IPS-NIHi7 (cell line): ENCODE measurements around the gene PITX3.
"Not testable (repeated sequence)": the region's sequence is repeated elsewhere in the genome, so short reads cannot be mapped to it uniquely, and the experiment has no call there.

Experiments used
- DNase-seq: peaks from one replicate; pipeline ENCODE4 v3.0.0; 2012; ENCODE audit warnings: mixed read lengths; ENCODE audit errors: extremely low spot score

The PITX3 gene

GRCh38 chr10:102226542-102226870 is 14.8 kb downstream of the PITX3 start:
- DNase-seq = no peak

DNA sequence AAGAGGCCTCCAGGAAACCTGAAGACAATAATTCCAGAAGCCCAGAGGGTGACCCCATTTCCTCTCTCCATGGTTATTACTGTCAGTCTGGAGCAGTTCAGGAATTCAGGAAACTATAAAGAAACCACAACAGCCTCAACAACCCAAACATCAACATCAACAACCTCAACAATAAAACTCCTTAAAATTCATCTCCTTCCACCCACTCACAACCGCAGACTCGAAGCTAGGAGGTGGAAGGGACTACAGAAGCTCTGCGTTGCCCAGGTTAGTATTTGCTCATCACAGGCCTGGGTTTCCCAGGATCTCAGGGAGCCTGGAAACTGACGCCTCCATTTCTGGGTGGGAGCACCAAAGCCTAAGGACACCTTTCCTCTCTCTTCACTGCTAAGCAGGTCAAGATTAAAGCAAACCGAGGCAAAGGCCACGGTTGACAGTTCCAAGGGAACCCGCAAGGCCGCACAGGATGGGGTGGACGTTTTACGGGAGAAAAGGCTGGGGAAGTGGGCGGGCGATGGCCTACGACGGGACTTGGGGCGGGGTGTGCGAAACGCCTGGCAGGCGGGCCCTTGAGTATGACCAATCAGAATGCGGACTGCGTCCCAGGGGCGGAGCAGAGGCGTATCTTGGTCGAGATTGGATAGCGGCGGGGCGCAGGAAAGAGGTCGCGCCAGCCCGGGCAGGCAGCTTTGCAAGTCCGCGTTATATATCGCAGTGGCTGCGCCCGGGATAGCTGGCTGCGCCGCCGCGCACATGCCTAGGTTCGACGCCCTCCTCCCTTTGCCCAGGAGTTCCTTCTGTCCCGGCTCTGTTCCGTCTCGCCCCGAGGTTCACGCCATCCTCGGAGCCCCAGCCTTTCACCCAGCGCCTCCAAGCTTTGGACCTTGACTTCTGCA is 15.4 kb downstream of the PITX3 start, which contains the start of gene ELOVL3:
TSS of gene ELOVL3 (plus strand) at position 654 of the 896 bp plus-strand sequence. CDS start 250 bp downstream, outside the sequence.
- DNase-seq = peak; percentile 100

DNA sequence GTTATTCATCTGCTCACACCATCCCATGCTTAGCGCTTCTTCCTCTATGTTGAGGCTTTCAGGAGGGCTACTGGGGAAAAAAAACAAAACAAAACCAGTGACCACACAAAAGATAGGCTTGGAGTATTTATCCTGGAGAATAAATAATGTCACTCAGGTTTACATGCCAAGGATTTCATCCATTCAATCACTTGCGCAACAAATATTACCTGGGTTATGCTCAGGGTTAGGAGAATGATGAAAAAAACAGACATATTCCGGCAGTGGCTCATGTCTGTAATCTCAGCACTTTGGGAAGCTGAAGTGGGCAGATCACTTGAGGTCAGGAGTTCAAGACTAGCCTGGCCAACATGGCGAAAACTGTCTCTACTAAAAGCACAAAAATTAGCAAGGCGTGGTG is 18.5 kb downstream of the PITX3 start:
- DNase-seq = no peak

GRCh38 chr10:102220612-102221011 is 20.7 kb downstream of the PITX3 start:
- no peak for DNase-seq

- DNase-seq = no peak
Observed at GRCh38 chr10:102219370-102219769, 21.9 kb downstream of the PITX3 start.

GRCh38 chr10:102213599-102213998 is 27.7 kb downstream of the PITX3 start:
- DNase-seq = not testable (repeated sequence)

- no peak for DNase-seq
Observed at GRCh38 chr10:102211615-102212299, 29.6 kb downstream of the PITX3 start.

GRCh38 chr10:102208311-102209035 is 32.8 kb downstream of the PITX3 start:
- DNase-seq = no peak

DNA sequence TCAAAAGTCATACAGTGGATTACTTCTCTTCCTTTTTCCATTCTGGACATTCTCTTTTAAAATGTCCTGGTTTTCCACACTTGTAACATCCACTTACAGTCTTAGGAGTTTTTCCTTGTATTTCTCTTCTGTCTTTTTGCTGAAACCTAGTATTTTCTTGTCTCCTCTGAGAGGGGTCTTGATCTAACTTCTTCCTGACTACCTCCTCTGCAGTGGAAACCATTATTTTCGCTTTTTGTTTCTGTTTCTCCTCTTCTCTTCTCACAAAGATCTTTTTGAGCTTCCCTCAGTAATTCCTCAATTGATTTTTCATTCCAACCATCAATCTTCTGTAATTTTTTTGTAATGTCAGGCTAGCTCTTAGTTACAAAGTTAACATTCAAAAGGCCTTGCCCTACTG is 38.9 kb downstream of the PITX3 start:
- DNase-seq = no peak

GRCh38 chr10:102200751-102201640 is 40.3 kb downstream of the PITX3 start:
- DNase-seq = no peak

- DNase-seq = no peak
Observed at GRCh38 chr10:102198027-102198426, 43.3 kb downstream of the PITX3 start.

DNA sequence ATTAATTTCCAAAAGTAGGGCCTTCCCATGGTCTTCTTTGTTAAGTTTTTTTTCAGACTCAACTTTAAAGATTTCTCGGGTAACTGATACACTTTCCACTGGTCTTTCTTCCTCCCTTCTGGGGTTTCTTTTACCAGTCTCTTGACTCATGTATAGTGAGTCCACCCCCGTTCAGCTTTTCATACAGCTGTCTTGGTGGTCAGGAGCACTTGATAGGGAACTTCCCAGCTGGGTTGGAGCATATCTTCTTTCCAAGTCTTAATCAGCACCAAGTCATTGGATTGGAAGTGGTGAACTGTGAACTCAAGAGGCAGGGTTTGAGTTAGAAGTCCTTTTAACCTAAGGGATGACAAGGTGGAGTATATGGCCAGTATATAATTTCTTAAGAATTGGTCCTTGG is 44.4 kb downstream of the PITX3 start:
- no peak for DNase-seq

GRCh38 chr10:102195296-102195870 is 45.9 kb downstream of the PITX3 start:
- no peak for DNase-seq

DNA sequence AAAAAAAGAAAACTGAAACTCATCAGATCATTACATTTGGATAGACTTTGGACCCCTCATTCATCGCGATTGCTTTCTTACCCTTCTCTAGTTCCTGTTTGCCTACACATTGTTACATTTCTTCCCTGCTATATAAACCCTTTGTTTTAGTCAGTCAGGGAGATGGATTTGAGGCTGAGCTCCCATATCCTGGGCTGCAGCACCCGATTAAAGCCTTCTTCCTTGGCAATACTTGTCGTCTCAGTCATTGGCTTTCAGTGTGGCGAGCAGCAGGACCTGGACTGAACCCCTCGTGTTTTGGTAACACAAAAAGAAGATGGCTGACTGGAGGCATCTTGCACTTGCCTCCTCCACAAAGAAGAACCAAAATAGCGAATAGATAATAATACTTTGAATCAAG is 49.4 kb downstream of the PITX3 start:
- DNase-seq = no peak

DNA sequence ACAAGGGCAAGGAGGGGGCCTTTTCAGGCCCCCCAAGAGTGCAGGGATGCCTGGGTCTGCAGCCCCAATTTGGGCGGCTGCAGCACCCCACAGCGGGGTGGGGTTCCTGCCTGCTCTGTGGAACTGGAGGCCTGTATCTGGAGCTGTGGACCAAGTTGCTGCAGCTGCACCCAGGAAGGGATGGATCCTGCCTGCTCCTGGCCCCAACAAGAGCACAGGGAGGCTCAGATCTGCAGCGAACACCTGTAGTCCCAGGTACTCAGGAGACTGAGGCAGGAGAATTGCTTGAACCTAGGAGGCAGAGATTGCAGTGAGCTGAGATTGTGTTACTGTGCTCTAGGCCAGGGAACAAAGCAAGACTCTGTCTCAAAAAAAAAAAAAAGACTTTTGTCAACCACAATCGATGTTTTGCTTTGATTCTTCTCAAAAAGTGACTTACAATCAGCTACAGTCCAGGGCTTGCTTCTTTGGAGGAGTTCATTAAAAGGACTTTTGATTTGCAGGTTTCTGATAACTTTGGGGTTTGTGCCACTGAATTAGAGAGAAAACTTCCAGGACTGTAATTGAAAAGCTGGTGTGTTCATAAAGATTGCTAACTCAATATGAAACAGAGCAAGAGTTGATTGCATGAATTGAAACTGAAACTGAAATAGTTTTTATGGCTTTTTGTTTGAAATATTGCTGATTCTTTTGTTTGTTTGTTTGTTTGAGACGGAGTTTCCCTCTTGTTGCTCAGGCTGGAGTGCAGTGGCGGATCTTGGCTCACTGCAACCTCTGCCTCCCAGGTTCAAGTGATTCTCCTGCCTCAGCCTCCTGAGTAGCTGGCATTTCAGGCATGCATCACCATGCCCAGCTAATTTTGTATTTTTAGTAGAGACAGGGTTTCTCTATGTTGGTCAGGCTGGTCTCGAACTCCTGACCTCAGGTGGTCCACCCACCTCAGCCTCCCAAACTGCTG is 52.1 kb downstream of the PITX3 start:
- not testable (repeated sequence) for DNase-seq

DNA sequence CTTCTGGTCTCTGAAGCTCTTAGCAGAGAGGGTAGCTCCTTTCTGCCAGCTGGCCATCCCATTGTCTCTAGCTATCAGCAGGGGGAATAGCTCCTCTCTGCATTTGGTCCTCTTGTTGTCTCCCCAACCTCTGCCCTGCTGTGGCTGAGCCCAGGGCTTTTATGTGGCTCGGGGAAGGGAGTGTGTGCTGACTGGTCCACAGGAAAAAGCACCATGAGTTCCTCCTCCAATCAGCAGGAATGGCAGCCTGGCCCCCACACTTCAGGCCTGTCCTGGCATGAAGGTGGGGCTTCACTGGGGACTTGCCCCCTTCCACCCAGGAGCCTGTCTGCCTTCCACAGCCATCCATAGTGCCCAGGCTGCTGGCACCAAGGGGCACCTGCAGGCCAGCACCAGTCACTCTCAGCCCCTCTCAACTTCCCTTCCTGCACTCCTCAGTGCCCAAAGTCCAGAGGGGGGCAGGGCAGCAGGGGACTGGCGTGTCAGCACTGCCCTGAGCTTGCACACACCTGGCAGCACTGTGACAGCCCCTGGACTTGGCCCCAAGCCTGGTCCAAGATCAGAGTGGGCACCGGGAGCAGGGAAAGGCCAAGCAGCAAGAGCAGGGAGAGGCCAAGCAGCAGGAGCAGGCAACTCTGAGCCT is 52.9 kb downstream of the PITX3 start:
- no peak for DNase-seq

- no peak for DNase-seq
Observed at GRCh38 chr10:102185811-102186527, 55.3 kb downstream of the PITX3 start.

DNA sequence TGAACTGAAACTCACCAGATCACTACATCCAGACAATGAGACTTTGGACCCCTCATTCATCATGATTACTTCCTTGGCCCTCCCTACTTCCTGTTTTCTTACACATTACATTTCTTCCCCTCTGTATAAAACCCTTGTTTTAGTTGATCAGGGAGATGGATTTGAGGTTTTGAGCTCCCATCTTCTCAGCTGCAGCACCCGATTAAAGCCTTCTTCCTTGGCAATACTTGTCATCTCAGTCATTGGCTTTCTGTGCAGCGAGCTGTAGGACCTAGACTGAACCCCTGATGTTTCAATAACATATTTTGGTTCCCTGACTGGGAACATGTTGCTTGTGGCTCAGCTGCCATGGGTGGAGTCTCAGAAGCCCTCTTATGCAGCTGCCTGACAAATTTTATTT is 56.0 kb downstream of the PITX3 start:
- DNase-seq = no peak

GRCh38 chr10:102184606-102185005 is 56.7 kb downstream of the PITX3 start:
- no peak for DNase-seq
